Right ventricle myocardium inferior (tissue), 1 donor: ENCODE results near the gene SRGAP3. TPM values are rescaled to one million over a fixed set of nuclear protein-coding genes. Genes with fewer than 3 reads are reported as not detected.

Experiments
- ATAC-seq: fragments of 200-7000 bp; cut with Tn5 transposase; one replicate; pipeline ENCODE4 v1.9.1; 2020; ENCODE audit warnings: mild to moderate bottlenecking, moderate library complexity
- DNase-seq: peaks from one replicate; pipeline ENCODE4 v3.0.0; 2021; ENCODE audit errors: missing footprints
- intact Hi-C: fragments of 100-400 bp; cut with DNase I; formaldehyde crosslinking; loops from one replicate; pipeline ENCODE4 v1.11.0; 2022
- total RNA-seq: library from RNA; stranded (reverse); fragmentation: NEBNext Ultra II Directional; extraction: Animal tissue kit (Norgen Biotek cat#: 25700); gene quantifications from one replicate; pipeline ENCODE4 v1.2.1, GENCODE V29; 2021
- donor health status: DM: no; HTN: yes; CAD: no; lungs with severe emphysema.

SRGAP3 gene
- total RNA-seq, 1 donor from 2014 or later: 6.1 TPM

- intact Hi-C loops: no loop called here
- no peak for DNase-seq
- ATAC-seq: no peak
Measured at GRCh38 chr3:9062570-9062969, 186.9 kb downstream of the SRGAP3 start.

- intact Hi-C loops: no loop called here
- ATAC-seq (no peak), DNase-seq (no peak)
Measured at GRCh38 chr3:9061634-9062033, 187.8 kb downstream of the SRGAP3 start.

GRCh38 chr3:9059489-9060400 lies 189.7 kb downstream of the SRGAP3 start:
- no peak for DNase-seq
- intact Hi-C loops: no loop called here

GRCh38 chr3:9056581-9056980 lies 192.9 kb downstream of the SRGAP3 start:
- ATAC-seq (no peak), DNase-seq (no peak)
- intact Hi-C loops: no loop called here

More at GRCh38 chr3:9059489-9060400, 189.7 kb downstream of the SRGAP3 start:
- no peak for ATAC-seq

GRCh38 chr3:9047452-9048346 lies 201.7 kb downstream of the SRGAP3 start:
- ATAC-seq (no peak), DNase-seq (no peak)
- intact Hi-C loops: no loop called here

- intact Hi-C loops: no loop called here
- DNase-seq (no peak), ATAC-seq (no peak)
Measured at GRCh38 chr3:9045371-9045770, 204.1 kb downstream of the SRGAP3 start.

- no peak for ATAC-seq
- intact Hi-C loops: no loop called here
Measured at GRCh38 chr3:9043063-9043462, 206.4 kb downstream of the SRGAP3 start.

GRCh38 chr3:9041626-9042025 lies 207.8 kb downstream of the SRGAP3 start:
- DNase-seq (no peak), ATAC-seq (no peak)
- intact Hi-C loops: no loop called here

More at GRCh38 chr3:9043063-9043462, 206.4 kb downstream of the SRGAP3 start:
- DNase-seq: no peak

GRCh38 chr3:9040996-9041395 lies 208.4 kb downstream of the SRGAP3 start:
- DNase-seq: no peak
- ATAC-seq: no peak

GRCh38 chr3:9037144-9037711 lies 212.2 kb downstream of the SRGAP3 start:
- peak; percentile 77 for DNase-seq
- intact Hi-C loops: no loop called here

More at GRCh38 chr3:9040996-9041395, 208.4 kb downstream of the SRGAP3 start:
- intact Hi-C loops: no loop called here

GRCh38 chr3:9036404-9037131 lies 212.9 kb downstream of the SRGAP3 start:
- ATAC-seq (peak; percentile 91), DNase-seq (peak; percentile 79)
- intact Hi-C loops: no loop called here

More at GRCh38 chr3:9037144-9037711, 212.2 kb downstream of the SRGAP3 start:
- peak; percentile 68 for ATAC-seq

GRCh38 chr3:9035961-9036360 lies 213.5 kb downstream of the SRGAP3 start:
- ATAC-seq (no peak), DNase-seq (no peak)
- intact Hi-C loops: no loop called here

- intact Hi-C loops: no loop called here
- no peak for DNase-seq
- no peak for ATAC-seq
Measured at GRCh38 chr3:9035473-9035872, 214.0 kb downstream of the SRGAP3 start.

GRCh38 chr3:9033867-9034266 lies 215.6 kb downstream of the SRGAP3 start:
- ATAC-seq (no peak), DNase-seq (no peak)
- intact Hi-C loops: no loop called here

GRCh38 chr3:9032231-9032777 lies 217.1 kb downstream of the SRGAP3 start:
- intact Hi-C loops: no loop called here
- ATAC-seq (no peak), DNase-seq (no peak)

- no peak for ATAC-seq
- no peak for DNase-seq
- intact Hi-C loops: no loop called here
Measured at GRCh38 chr3:9030034-9030433, 219.4 kb downstream of the SRGAP3 start.

GRCh38 chr3:9028134-9028533 lies 221.3 kb downstream of the SRGAP3 start:
- ATAC-seq (peak; percentile 96), DNase-seq (peak; percentile 92)
- intact Hi-C loops: no loop called here

GRCh38 chr3:9026320-9027045 lies 223.0 kb downstream of the SRGAP3 start:
- intact Hi-C loops: no loop called here
- ATAC-seq (no peak), DNase-seq (no peak)
